Effector memory CD4-positive, alpha-beta T cell (primary cell): ENCODE measurements around the gene SLC43A2.

Source experiments
- DNase-seq, 3 donors: peaks; one replicate each; pipeline ENCODE4 v3.0.0-alpha.2; 2020
- H3K27ac ChIP-seq: 2 replicates; pipeline ENCODE4 v1.7.0; 2013; ENCODE audit warnings: mild to moderate bottlenecking, low read length, moderate library complexity; ENCODE audit not compliant: insufficient read depth, poor library complexity, severe bottlenecking
- H3K27me3 ChIP-seq: replicated peaks from 2 replicates; pipeline ENCODE4 v1.7.0; 2013; ENCODE audit warnings: mild to moderate bottlenecking, low read length; ENCODE audit not compliant: insufficient read depth, control insufficient read depth, poor library complexity, severe bottlenecking
- H3K36me3 ChIP-seq: 2 replicates; pipeline ENCODE4 v1.7.0; 2013; ENCODE audit warnings: mild to moderate bottlenecking, low read length, moderate library complexity; ENCODE audit not compliant: control insufficient read depth, insufficient read depth
- H3K4me1 ChIP-seq: 2 replicates; pipeline ENCODE4 v1.7.0; 2013; ENCODE audit warnings: low read length, mild to moderate bottlenecking; ENCODE audit not compliant: control insufficient read depth, insufficient read depth, poor library complexity, severe bottlenecking
- H3K4me3 ChIP-seq: 2 replicates; pipeline ENCODE4 v1.7.0; 2013; ENCODE audit warnings: low read length, low read depth, mild to moderate bottlenecking; ENCODE audit not compliant: insufficient read depth, poor library complexity, severe bottlenecking
- H3K9me3 ChIP-seq: 2 replicates; pipeline ENCODE4 v1.7.0; 2013; ENCODE audit warnings: mild to moderate bottlenecking, low read length, moderate library complexity; ENCODE audit not compliant: control insufficient read depth

SLC43A2 gene

GRCh38 chr17:1590029-1590746 lies 38.4 kb downstream of the SLC43A2 start:
- no peaks in the 10 kb centered on the region for H3K27me3 ChIP-seq
- H3K4me1 ChIP-seq = no peaks in the 10 kb centered on the region
- no peak for DNase-seq
- no peaks in the 10 kb centered on the region for H3K9me3 ChIP-seq
- H3K4me3 ChIP-seq = no peak overlapping the region
- no peaks in the 10 kb centered on the region for H3K36me3 ChIP-seq
- H3K27ac ChIP-seq = no peak overlapping the region

GRCh38 chr17:1588821-1589585 lies 39.6 kb downstream of the SLC43A2 start:
- Histone ChIP-seq H3K36me3 (no peaks in the 10 kb centered on the region), H3K4me3 (no peak overlapping the region), H3K4me1 (no peaks in the 10 kb centered on the region), H3K9me3 (no peaks in the 10 kb centered on the region), H3K27me3 (no peaks in the 10 kb centered on the region), H3K27ac (no peak overlapping the region)
- no peak for DNase-seq

GRCh38 chr17:1584167-1584566 lies 44.5 kb downstream of the SLC43A2 start:
- DNase-seq = no peak
- no peaks in the 10 kb centered on the region for H3K9me3 ChIP-seq
- H3K4me1 ChIP-seq = no peaks in the 10 kb centered on the region
- H3K27me3 ChIP-seq = no peaks in the 10 kb centered on the region
- H3K27ac ChIP-seq = no peak overlapping the region
- no peaks in the 10 kb centered on the region for H3K36me3 ChIP-seq
- H3K4me3 ChIP-seq = no peak overlapping the region

- DNase-seq = no peak
- no peaks in the 10 kb centered on the region for H3K27me3 ChIP-seq
- no peak overlapping the region for H3K4me3 ChIP-seq
- no peaks in the 10 kb centered on the region for H3K9me3 ChIP-seq
- H3K27ac ChIP-seq = no peak overlapping the region
- no peaks in the 10 kb centered on the region for H3K4me1 ChIP-seq
- no peaks in the 10 kb centered on the region for H3K36me3 ChIP-seq
Observed at GRCh38 chr17:1583556-1583955, 45.1 kb downstream of the SLC43A2 start.

GRCh38 chr17:1582374-1582773 lies 46.3 kb downstream of the SLC43A2 start:
- H3K27ac ChIP-seq = no peak overlapping the region
- no peaks in the 10 kb centered on the region for H3K9me3 ChIP-seq
- H3K36me3 ChIP-seq = no peaks in the 10 kb centered on the region
- no peaks in the 10 kb centered on the region for H3K4me1 ChIP-seq
- DNase-seq = no peak
- H3K27me3 ChIP-seq = no peaks in the 10 kb centered on the region
- H3K4me3 ChIP-seq = no peak overlapping the region

- DNase-seq = no peak
- no peak overlapping the region for H3K4me3 ChIP-seq
- H3K4me1 ChIP-seq = no peaks in the 10 kb centered on the region
- no peaks in the 10 kb centered on the region for H3K27me3 ChIP-seq
- H3K9me3 ChIP-seq = no peaks in the 10 kb centered on the region
- H3K27ac ChIP-seq = no peak overlapping the region
- H3K36me3 ChIP-seq = no peaks in the 10 kb centered on the region
Observed at GRCh38 chr17:1580979-1581676, 47.5 kb downstream of the SLC43A2 start.

- no peaks in the 10 kb centered on the region for H3K4me1 ChIP-seq
- H3K27ac ChIP-seq = no peak overlapping the region
- H3K36me3 ChIP-seq = no peaks in the 10 kb centered on the region
Observed at GRCh38 chr17:1578029-1578428, 50.6 kb downstream of the SLC43A2 start.

GRCh38 chr17:1577583-1578013 lies 51.0 kb downstream of the SLC43A2 start:
- Histone ChIP-seq H3K27me3 (no peaks in the 10 kb centered on the region), H3K4me3 (no peak overlapping the region), H3K36me3 (no peaks in the 10 kb centered on the region), H3K9me3 (no peaks in the 10 kb centered on the region), H3K27ac (no peak overlapping the region), H3K4me1 (no peaks in the 10 kb centered on the region)
- DNase-seq = no peak

More at GRCh38 chr17:1578029-1578428, 50.6 kb downstream of the SLC43A2 start:
- H3K27me3 ChIP-seq = no peaks in the 10 kb centered on the region
- H3K9me3 ChIP-seq = no peaks in the 10 kb centered on the region
- no peak for DNase-seq
- H3K4me3 ChIP-seq = no peak overlapping the region

- Histone ChIP-seq H3K36me3 (no peaks in the 10 kb centered on the region), H3K27ac (no peak overlapping the region), H3K4me1 (no peaks in the 10 kb centered on the region), H3K4me3 (no peak overlapping the region), H3K27me3 (no peaks in the 10 kb centered on the region), H3K9me3 (no peaks in the 10 kb centered on the region)
- no peak for DNase-seq
Observed at GRCh38 chr17:1577182-1577581, 51.5 kb downstream of the SLC43A2 start.

GRCh38 chr17:1576500-1576899 lies 52.1 kb downstream of the SLC43A2 start:
- no peak for DNase-seq

More at GRCh38 chr17:1576500-1576899, 52.1 kb downstream of the SLC43A2 start:
- no peaks in the 10 kb centered on the region for H3K27me3 ChIP-seq
- H3K36me3 ChIP-seq = no peaks in the 10 kb centered on the region
- no peaks in the 10 kb centered on the region for H3K9me3 ChIP-seq
- H3K4me3 ChIP-seq = no peak overlapping the region
- H3K4me1 ChIP-seq = no peaks in the 10 kb centered on the region
- H3K27ac ChIP-seq = no peak overlapping the region
